ENCODE data around the gene LGI4.

The LGI4 gene

GRCh38 chr19:35088131-35088913 lies 46.5 kb downstream of the LGI4 start:
- peak in 1 of 51 donors; percentile 18 for DNase-seq

- DNase-seq = no peak
These were observed 47.5 kb downstream of the LGI4 start for GRCh38 chr19:35087393-35087792.

- peak in 8 of 51 donors; percentile 7 to 31 (median 15) for DNase-seq
These were observed 48.4 kb downstream of the LGI4 start for GRCh38 chr19:35086455-35086854.

- DNase-seq = no peak
These were observed 48.9 kb downstream of the LGI4 start for GRCh38 chr19:35085947-35086346.

GRCh38 chr19:35084509-35084762 lies 50.4 kb downstream of the LGI4 start:
- no peak for DNase-seq

GRCh38 chr19:35083691-35084508 lies 51.0 kb downstream of the LGI4 start:
- no peak for DNase-seq

- no peak for DNase-seq
These were observed 53.7 kb downstream of the LGI4 start for GRCh38 chr19:35081201-35081600.

GRCh38 chr19:35080613-35081170 lies 54.2 kb downstream of the LGI4 start:
- no peak for DNase-seq

- no peak for DNase-seq
These were observed 55.0 kb downstream of the LGI4 start for GRCh38 chr19:35079826-35080225.

- DNase-seq = no peak
These were observed 57.2 kb downstream of the LGI4 start for GRCh38 chr19:35077411-35078223.

- no peak for DNase-seq
These were observed 58.2 kb downstream of the LGI4 start for GRCh38 chr19:35076657-35077056.

- no peak for DNase-seq
These were observed 58.9 kb downstream of the LGI4 start for GRCh38 chr19:35076026-35076370.

- DNase-seq = no peak
These were observed 59.4 kb downstream of the LGI4 start for GRCh38 chr19:35075202-35076025.

Measured in hypothalamus (tissue), 51 donors.